ENCODE measurements around the gene SORD. TPM values are rescaled to one million over a fixed set of nuclear protein-coding genes. Genes with fewer than 3 reads are reported as not detected.
A peak's percentile ranks its signal among the peaks of the same experiment; 100 is the strongest.
"Not testable (repeated sequence)": the region's sequence is repeated elsewhere in the genome, so short reads cannot be mapped to it uniquely, and the experiment has no call there.

SORD gene
- total RNA-seq, 1 donor from 2014 or later, result 36.7 TPM

DNA sequence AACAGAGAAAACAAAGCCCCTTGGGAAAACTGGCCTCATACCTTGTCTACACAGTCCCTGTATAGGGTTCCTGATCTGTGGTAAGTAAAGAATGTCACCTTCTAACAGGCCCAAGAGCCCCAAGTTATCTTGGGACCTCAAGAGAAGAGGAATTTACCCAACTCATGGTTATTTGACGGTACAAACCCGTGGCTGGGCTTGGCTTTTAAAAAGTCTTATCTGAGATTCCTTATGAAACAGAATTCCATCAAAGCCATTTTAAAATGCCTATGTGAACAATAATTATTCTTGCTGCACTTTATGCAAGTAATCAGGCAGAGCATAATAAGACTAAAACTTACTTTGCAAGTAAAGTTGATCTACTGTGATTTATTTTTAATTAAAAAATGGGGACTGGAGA, 13.9 kb upstream of the SORD start:
- Histone ChIP-seq H2AFZ (replicated peaks) (no peak overlapping the region), H3F3A (ENCODE audit: low read depth) (no peaks in the 10 kb centered on the region), H3K79me2 (ENCODE audit: low read depth) (no peaks in the 10 kb centered on the region), H3K27ac (no peak overlapping the region), H3K4me1 (no peaks in the 10 kb centered on the region), H3K9me3 (ENCODE audit: low read depth) (no peaks in the 10 kb centered on the region), H4K20me1 (ENCODE audit: low read depth) (no peaks in the 10 kb centered on the region), H3K4me3 (no peak overlapping the region), H3K4me2 (no peak overlapping the region), H3K36me3 (no peaks in the 10 kb centered on the region), H3K27me3 (no peaks in the 10 kb centered on the region), H3K9ac (no peak overlapping the region)
- no peaks in the 10 kb centered on the region for H3K36me3 Mint-ChIP-seq
- no peak overlapping the region for H3K27ac Mint-ChIP-seq
- no peak for TF ChIP-seq EZH2 (IDR thresholded peaks at IDR 0.05)
- TF ChIP-seq EZH2phosphoT487 (IDR thresholded peaks at IDR 0.05), result no peak
- TF ChIP-seq, protein P1, sequence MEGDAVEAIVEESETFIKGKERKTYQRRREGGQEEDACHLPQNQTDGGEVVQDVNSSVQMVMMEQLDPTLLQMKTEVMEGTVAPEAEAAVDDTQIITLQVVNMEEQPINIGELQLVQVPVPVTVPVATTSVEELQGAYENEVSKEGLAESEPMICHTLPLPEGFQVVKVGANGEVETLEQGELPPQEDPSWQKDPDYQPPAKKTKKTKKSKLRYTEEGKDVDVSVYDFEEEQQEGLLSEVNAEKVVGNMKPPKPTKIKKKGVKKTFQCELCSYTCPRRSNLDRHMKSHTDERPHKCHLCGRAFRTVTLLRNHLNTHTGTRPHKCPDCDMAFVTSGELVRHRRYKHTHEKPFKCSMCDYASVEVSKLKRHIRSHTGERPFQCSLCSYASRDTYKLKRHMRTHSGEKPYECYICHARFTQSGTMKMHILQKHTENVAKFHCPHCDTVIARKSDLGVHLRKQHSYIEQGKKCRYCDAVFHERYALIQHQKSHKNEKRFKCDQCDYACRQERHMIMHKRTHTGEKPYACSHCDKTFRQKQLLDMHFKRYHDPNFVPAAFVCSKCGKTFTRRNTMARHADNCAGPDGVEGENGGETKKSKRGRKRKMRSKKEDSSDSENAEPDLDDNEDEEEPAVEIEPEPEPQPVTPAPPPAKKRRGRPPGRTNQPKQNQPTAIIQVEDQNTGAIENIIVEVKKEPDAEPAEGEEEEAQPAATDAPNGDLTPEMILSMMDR (IDR thresholded peaks at IDR 0.05), result no peak
- peaks cover 20% of the 10 kb centered on the region for H3K9me3 Mint-ChIP-seq
- no peak overlapping the region for H3K4me3 Mint-ChIP-seq
- peaks cover 3% of the 10 kb centered on the region for H3K4me1 Mint-ChIP-seq
- peaks cover 10% of the 10 kb centered on the region for H3K27me3 Mint-ChIP-seq (ENCODE audit: insufficient read depth, low read depth)
- DNase-seq (ENCODE audit: low spot score), result no peak

DNA sequence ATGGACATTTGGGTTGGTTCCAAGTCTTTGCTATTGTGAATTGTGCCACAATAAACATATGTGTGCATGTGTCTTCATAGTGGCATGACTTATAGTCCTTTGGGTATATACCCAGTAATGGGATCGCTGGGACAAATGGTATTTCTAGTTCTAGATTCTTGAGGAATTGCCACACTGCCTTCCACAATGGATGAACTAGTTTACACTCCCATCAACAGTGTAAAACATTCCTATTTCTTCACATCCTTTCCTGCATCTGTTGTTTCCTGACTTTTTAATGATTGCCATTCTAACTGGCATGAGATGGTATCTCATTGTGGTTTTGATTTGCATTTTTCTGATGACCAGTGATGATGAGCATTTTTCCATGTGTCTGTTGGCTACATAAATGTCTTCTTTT, 7.9 kb upstream of the SORD start:
- not testable (repeated sequence) for H3K36me3 Mint-ChIP-seq; H3K9me3 ChIP-seq (ENCODE audit: low read depth); H3K4me1 ChIP-seq; H3K27ac ChIP-seq; H3K4me1 Mint-ChIP-seq; H3K79me2 ChIP-seq (ENCODE audit: low read depth); DNase-seq (ENCODE audit: low spot score); H3K4me3 Mint-ChIP-seq; H3K4me2 ChIP-seq; H2AFZ ChIP-seq (replicated peaks); H3K36me3 ChIP-seq; H3F3A ChIP-seq (ENCODE audit: low read depth); H3K27ac Mint-ChIP-seq; H4K20me1 ChIP-seq (ENCODE audit: low read depth); H3K9ac ChIP-seq; H3K27me3 ChIP-seq; H3K4me3 ChIP-seq
- peaks cover 16% of the 10 kb centered on the region for H3K27me3 Mint-ChIP-seq (ENCODE audit: insufficient read depth, low read depth)
- H3K9me3 Mint-ChIP-seq, result peaks cover 17% of the 10 kb centered on the region

DNA sequence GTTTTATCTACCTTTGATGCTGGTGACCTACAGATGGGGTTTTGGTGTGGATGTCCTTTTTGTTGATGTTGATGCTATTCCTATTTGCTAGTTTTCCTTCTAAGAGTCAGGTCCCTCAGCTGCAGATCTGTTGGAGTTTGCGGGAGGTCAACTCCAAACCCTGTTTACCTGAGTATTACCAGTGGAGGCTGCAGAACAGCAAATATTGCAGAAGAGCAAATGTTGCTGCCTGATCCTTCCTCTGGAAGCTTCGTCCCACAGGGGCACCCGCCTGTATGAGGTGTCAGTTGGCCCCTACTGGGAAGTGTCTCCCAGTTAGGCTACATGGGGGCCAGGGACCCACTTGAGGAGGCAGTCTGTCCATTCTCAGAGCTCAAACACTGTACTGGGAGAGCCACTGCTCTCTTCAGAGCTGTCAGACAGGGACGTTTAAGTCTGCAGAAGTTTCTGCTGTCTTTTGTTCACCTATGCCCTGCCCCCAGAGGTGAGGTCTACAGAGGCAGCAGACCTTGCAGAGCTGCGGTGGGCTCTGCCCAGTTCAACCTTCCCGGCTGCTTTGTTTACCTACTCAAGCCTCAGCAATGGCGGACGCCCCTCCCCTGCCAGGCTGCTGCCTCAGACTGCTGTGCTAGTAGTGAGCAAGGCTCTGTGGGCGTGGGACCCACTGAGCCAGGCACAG, 2.6 kb upstream of the SORD start:
- not testable (repeated sequence) for H3K27me3 Mint-ChIP-seq (ENCODE audit: insufficient read depth, low read depth); H3K4me3 Mint-ChIP-seq; H3K4me3 ChIP-seq; H3K36me3 ChIP-seq; H3K4me2 ChIP-seq; H2AFZ ChIP-seq (replicated peaks); H3K4me1 ChIP-seq; H3K9me3 ChIP-seq (ENCODE audit: low read depth); H3K27ac Mint-ChIP-seq; H3K27ac ChIP-seq; DNase-seq (ENCODE audit: low spot score); H3K27me3 ChIP-seq; H3F3A ChIP-seq (ENCODE audit: low read depth); H3K36me3 Mint-ChIP-seq; H3K9ac ChIP-seq; H4K20me1 ChIP-seq (ENCODE audit: low read depth)
- peaks cover 15% of the 10 kb centered on the region for H3K79me2 ChIP-seq (ENCODE audit: low read depth)
- peaks cover 13% of the 10 kb centered on the region for H3K4me1 Mint-ChIP-seq
- peaks cover 14% of the 10 kb centered on the region for H3K9me3 Mint-ChIP-seq

DNA sequence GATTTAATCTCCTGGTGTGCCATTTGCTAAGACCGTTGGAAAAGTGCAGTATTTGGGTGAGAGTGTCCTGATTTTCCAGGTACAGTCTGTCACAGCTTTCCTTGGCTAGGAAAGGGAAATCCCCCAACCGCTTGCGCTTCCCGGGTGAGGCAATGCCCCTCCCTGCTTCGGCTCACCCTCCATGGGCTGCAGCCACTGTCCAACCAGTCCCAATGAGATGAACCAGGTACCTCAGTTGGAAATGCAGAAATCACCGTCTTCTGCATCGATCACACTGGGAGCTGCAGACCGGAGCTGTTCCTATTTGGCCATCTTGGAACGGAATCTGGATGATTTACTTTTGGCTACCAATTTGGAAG, 2.1 kb upstream of the SORD start:
- not testable (repeated sequence) for H3F3A ChIP-seq (ENCODE audit: low read depth); H3K36me3 ChIP-seq; H3K4me3 ChIP-seq; H3K9ac ChIP-seq; H3K27ac ChIP-seq; H3K9me3 ChIP-seq (ENCODE audit: low read depth); H4K20me1 ChIP-seq (ENCODE audit: low read depth); H3K27me3 Mint-ChIP-seq (ENCODE audit: insufficient read depth, low read depth); H3K27me3 ChIP-seq; H3K27ac Mint-ChIP-seq; DNase-seq (ENCODE audit: low spot score); H3K4me1 ChIP-seq; H2AFZ ChIP-seq (replicated peaks); H3K4me2 ChIP-seq; H3K36me3 Mint-ChIP-seq; H3K4me3 Mint-ChIP-seq
- H3K79me2 ChIP-seq (ENCODE audit: low read depth), result peaks cover 18% of the 10 kb centered on the region
- H3K4me1 Mint-ChIP-seq, result peaks cover 13% of the 10 kb centered on the region
- H3K9me3 Mint-ChIP-seq, result peaks cover 14% of the 10 kb centered on the region

DNA sequence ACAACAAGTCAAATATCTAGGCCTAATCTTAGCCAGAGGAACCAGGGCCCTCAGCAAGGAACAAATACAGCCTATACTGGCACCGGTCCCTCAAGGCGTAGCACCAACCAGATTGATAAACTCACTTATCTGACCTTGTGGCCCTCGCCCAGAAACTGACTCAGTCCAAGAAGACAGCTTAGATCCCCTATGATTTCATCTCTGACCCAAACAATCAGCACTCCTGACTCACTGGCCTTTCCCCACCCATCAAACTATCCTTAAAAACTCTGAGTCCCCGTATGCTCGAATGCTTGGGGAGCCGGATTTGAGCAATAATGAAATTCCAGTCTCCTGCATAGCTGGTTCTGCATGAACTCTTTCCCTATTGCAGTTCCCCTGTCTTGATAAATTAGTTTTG, 1.6 kb upstream of the SORD start:
- peaks cover 8% of the 10 kb centered on the region for H3K4me1 ChIP-seq

More for the DNA sequence above, 1.6 kb upstream of the SORD start:
- H3K4me1 Mint-ChIP-seq, result peaks cover 17% of the 10 kb centered on the region
- Histone ChIP-seq H2AFZ (replicated peaks) (no peak overlapping the region), H3K4me2 (no peak overlapping the region), H3K4me3 (no peak overlapping the region), H3K27me3 (no peaks in the 10 kb centered on the region), H4K20me1 (ENCODE audit: low read depth) (no peaks in the 10 kb centered on the region), H3K9me3 (ENCODE audit: low read depth) (no peaks in the 10 kb centered on the region), H3K9ac (no peak overlapping the region), H3K79me2 (ENCODE audit: low read depth) (peaks cover 18% of the 10 kb centered on the region), H3K36me3 (no peaks in the 10 kb centered on the region), H3F3A (ENCODE audit: low read depth) (no peaks in the 10 kb centered on the region), H3K27ac (no peak overlapping the region)
- peaks cover 11% of the 10 kb centered on the region for H3K9me3 Mint-ChIP-seq
- H3K4me3 Mint-ChIP-seq, result peak overlapping the region; percentile 69
- TF ChIP-seq, protein P1 (IDR thresholded peaks at IDR 0.05), result no peak
- TF ChIP-seq EZH2 (IDR thresholded peaks at IDR 0.05) (no peak), EZH2phosphoT487 (IDR thresholded peaks at IDR 0.05) (no peak)
- peaks cover 7% of the 10 kb centered on the region for H3K27me3 Mint-ChIP-seq (ENCODE audit: insufficient read depth, low read depth)
- peak overlapping the region; percentile 25 for H3K27ac Mint-ChIP-seq
- peaks cover 3% of the 10 kb centered on the region for H3K36me3 Mint-ChIP-seq
- no peak for DNase-seq (ENCODE audit: low spot score)
